Measurements from ENCODE around the gene RFXAP. TPM values are rescaled to one million over a fixed set of nuclear protein-coding genes. Genes with fewer than 3 reads are reported as not detected.
"Not testable (repeated sequence)": the region's sequence is repeated elsewhere in the genome, so short reads cannot be mapped to it uniquely, and the experiment has no call there.

RFXAP gene
- total RNA-seq, 1 experiment from 2014 or later, result 9.2 TPM

GRCh38 chr13:36778083-36778671 lies 40.8 kb upstream of the RFXAP start:
- CTCF ChIA-PET, result interaction anchor here (0.9 kb wide), 1 partner anchor 324 kb away, joined by 3 read pairs; no protein-coding TSS in a partner anchor
- TF ChIP-seq NFYB (CRISPR knock-in tag; conservative IDR thresholded peaks at IDR 0.05; ENCODE audit: low read depth), result no peak
- peak; percentile 82 for TF ChIP-seq ZNF423 (CRISPR knock-in tag; IDR thresholded peaks at IDR 0.05)
- H3K27ac Mint-ChIP-seq, result 0 out of 2 replicates have a peak overlapping the region, but pooled peaks have one; percentile 8
- no peak overlapping the region for H3K4me3 Mint-ChIP-seq
- DNase-seq (ENCODE audit: low spot score) (peak; percentile 25), ATAC-seq (peak; percentile 82)
- peaks cover 8% of the 10 kb centered on the region for H3K9me3 Mint-ChIP-seq
- POLR2A ChIA-PET, result no interaction called here
- H3K4me1 Mint-ChIP-seq, result peaks cover 23% of the 10 kb centered on the region
- H3K27me3 Mint-ChIP-seq (ENCODE audit: low read depth), result no peaks in the 10 kb centered on the region
- H3K36me3 Mint-ChIP-seq, result peaks cover 5% of the 10 kb centered on the region; the same call in 1 of the 2 replicates

- no peak for TF ChIP-seq ZNF317 (CRISPR knock-in tag; IDR thresholded peaks at IDR 0.05; ENCODE audit: borderline replicate concordance, low read depth)
- H3K36me3 Mint-ChIP-seq, result peaks cover 5% of the 10 kb centered on the region; the same call in 1 of the 2 replicates
- H3K9me3 Mint-ChIP-seq, result peaks cover 6% of the 10 kb centered on the region
- no peak overlapping the region for H3K27ac Mint-ChIP-seq
- CTCF ChIA-PET, result no interaction called here
- H3K4me1 Mint-ChIP-seq, result peaks cover 13% of the 10 kb centered on the region
- H3K27me3 Mint-ChIP-seq (ENCODE audit: low read depth), result no peaks in the 10 kb centered on the region
- DNase-seq (ENCODE audit: low spot score) (no peak), ATAC-seq (no peak)
- POLR2A ChIA-PET, result no interaction called here
- H3K4me3 Mint-ChIP-seq, result no peak overlapping the region
Observed at GRCh38 chr13:36783890-36784289, 35.1 kb upstream of the RFXAP start.

- H3K27ac Mint-ChIP-seq, CTCF ChIA-PET: not testable (repeated sequence)
- H3K4me1 Mint-ChIP-seq, result peaks cover 18% of the 10 kb centered on the region
Observed at GRCh38 chr13:36786175-36786574, 32.8 kb upstream of the RFXAP start.

GRCh38 chr13:36787181-36787580 lies 31.8 kb upstream of the RFXAP start:
- Mint-ChIP-seq H3K36me3 (no peaks in the 10 kb centered on the region), H3K27ac (no peak overlapping the region; the same call in 1 of the 2 replicates), H3K4me3 (no peak overlapping the region), H3K4me1 (peaks cover 18% of the 10 kb centered on the region), H3K27me3 (ENCODE audit: low read depth) (no peaks in the 10 kb centered on the region), H3K9me3 (no peaks in the 10 kb centered on the region)
- POLR2A ChIA-PET, result no interaction called here
- CTCF ChIA-PET, result no interaction called here
- no peak for TF ChIP-seq IRF1 (CRISPR knock-in tag; IDR thresholded peaks at IDR 0.05)
- TF ChIP-seq TP53 (CRISPR knock-in tag; IDR thresholded peaks at IDR 0.05), result no peak
- no peak for TF ChIP-seq RORB (CRISPR knock-in tag; IDR thresholded peaks at IDR 0.05)
- no peak for TF ChIP-seq ZSCAN18 (CRISPR knock-in tag; IDR thresholded peaks at IDR 0.05)
- no peak for TF ChIP-seq SP1 (CRISPR knock-in tag; conservative IDR thresholded peaks at IDR 0.05)
- no peak for TF ChIP-seq ZNF121 (CRISPR knock-in tag; IDR thresholded peaks at IDR 0.05)
- no peak for TF ChIP-seq NFE2L1 (CRISPR knock-in tag; IDR thresholded peaks at IDR 0.05)
- no peak for TF ChIP-seq CTCF (IDR thresholded peaks at IDR 0.05)
- TF ChIP-seq RELA (CRISPR knock-in tag; IDR thresholded peaks at IDR 0.05; ENCODE audit: borderline replicate concordance), result no peak
- TF ChIP-seq ARID4B (CRISPR knock-in tag; IDR thresholded peaks at IDR 0.05; ENCODE audit: borderline replicate concordance), result no peak
- no peak for TF ChIP-seq ETV6 (CRISPR knock-in tag; IDR thresholded peaks at IDR 0.05)
- TF ChIP-seq ATF3 (CRISPR knock-in tag; conservative IDR thresholded peaks at IDR 0.05), result no peak
- no peak for TF ChIP-seq MAX (CRISPR knock-in tag; IDR thresholded peaks at IDR 0.05)
- TF ChIP-seq NFATC4 (CRISPR knock-in tag; IDR thresholded peaks at IDR 0.05), result no peak
- no peak for TF ChIP-seq ESRRA (CRISPR knock-in tag; IDR thresholded peaks at IDR 0.05; ENCODE audit: borderline replicate concordance)
- DNase-seq (ENCODE audit: low spot score), result no peak
- peak; percentile 67 for ATAC-seq

More at GRCh38 chr13:36786175-36786574, 32.8 kb upstream of the RFXAP start:
- H3K4me3 Mint-ChIP-seq; DNase-seq (ENCODE audit: low spot score); POLR2A ChIA-PET; H3K9me3 Mint-ChIP-seq; ATAC-seq; H3K36me3 Mint-ChIP-seq; H3K27me3 Mint-ChIP-seq (ENCODE audit: low read depth): not testable (repeated sequence)
